Ammon's horn (tissue), 1 donor: ENCODE results near the gene NXN.
"Not testable (repeated sequence)": the region's sequence is repeated elsewhere in the genome, so short reads cannot be mapped to it uniquely, and the experiment has no call there.

ENCODE experiments used
- DNase-seq: peaks from one replicate; pipeline ENCODE4 v3.0.0-alpha.2; 2016; ENCODE audit warnings: low spot score

NXN gene

DNA sequence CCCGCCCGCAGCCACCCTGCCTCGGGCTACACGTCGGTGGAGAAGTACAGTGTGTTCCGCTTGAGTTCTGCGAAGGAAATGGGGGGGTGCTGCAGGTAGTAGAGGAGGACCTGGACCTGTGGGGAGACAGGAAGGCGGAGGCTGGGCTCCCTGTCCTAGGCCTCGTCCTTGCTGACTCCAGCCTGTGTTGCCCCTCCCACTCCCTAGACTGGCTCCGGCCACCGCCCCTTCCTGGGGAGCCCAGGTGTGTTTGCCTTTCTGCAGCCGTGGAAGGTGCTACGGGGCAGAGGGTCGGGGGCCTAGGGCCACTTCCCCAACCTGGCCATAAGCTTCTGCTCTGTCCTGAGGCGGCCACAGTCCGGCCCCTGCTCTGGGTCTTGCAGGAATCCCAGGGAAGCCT is 26.5 kb upstream of the NXN start:
- no peak for DNase-seq

DNA sequence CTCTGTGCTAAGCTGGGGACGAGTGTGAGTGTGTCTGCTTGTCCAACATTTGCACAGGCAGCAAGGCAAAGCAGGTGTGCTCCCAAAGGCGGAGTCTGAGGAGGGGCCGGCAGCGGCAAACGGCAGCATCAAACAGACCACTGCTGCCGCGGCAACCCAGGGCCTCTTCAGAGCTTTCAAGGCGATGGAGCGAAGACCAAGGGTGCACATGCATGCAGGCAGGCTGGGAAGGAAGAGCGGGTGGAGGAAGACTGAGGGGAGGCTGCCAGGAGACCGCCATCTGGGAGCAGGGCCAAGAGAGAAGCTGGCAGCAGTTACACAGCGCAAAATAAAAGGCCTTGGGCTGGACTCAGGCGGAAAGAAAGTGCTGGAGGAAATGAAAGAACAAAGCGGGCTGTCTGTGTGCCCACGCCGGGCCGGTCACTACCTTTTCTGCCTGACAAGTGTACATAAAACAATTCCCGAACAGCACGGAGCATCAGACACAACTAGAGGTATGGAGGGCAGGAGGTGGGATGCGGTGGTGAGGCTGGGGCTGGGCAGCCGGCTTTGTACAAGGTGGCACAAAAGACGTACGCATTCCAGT is 25.9 kb upstream of the NXN start:
- peak; percentile 90 for DNase-seq

- no peak for DNase-seq
These were observed 25.3 kb upstream of the NXN start for GRCh38 chr17:1004769-1005295.

DNA sequence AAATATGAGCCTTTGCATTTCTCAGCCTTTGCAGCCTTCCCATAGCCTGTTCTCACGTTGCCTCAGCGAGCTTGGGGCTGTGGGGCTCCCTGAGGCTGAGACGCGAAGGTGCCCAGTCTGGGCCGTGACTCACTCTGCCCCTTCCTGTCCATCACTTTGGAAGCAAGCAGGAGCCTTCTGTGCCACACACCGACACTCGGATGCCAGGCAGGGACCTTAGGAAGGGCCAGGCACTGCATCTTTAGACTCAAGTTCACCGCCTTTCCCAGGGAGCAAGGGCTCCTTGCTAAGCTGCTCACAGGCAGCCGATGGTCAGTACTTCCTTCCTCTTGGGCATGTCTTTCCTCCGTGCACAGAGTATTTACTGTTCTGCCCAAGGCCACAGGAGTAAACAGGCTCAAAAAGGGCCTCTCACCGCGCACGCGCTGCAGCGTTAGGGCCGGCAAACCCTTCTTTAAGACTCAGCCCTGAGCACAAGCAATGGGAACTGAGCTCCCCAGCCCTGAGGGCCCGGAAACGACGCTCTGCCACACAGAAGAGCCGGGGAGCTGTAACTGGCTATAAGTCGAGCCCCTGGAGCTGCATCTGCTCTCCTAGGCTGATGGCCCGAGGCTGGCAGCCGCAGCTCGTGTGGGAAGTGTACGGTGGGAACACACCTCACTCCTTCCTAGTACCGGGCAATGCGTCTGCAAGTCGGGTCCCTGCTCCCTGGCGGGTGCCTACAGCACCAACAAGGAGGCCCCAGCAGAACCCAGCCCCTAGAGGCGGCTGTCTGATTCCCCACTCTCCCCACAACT is 24.6 kb upstream of the NXN start:
- DNase-seq = peak; percentile 62

GRCh38 chr17:1003633-1003971 is 24.0 kb upstream of the NXN start:
- DNase-seq = no peak

DNA sequence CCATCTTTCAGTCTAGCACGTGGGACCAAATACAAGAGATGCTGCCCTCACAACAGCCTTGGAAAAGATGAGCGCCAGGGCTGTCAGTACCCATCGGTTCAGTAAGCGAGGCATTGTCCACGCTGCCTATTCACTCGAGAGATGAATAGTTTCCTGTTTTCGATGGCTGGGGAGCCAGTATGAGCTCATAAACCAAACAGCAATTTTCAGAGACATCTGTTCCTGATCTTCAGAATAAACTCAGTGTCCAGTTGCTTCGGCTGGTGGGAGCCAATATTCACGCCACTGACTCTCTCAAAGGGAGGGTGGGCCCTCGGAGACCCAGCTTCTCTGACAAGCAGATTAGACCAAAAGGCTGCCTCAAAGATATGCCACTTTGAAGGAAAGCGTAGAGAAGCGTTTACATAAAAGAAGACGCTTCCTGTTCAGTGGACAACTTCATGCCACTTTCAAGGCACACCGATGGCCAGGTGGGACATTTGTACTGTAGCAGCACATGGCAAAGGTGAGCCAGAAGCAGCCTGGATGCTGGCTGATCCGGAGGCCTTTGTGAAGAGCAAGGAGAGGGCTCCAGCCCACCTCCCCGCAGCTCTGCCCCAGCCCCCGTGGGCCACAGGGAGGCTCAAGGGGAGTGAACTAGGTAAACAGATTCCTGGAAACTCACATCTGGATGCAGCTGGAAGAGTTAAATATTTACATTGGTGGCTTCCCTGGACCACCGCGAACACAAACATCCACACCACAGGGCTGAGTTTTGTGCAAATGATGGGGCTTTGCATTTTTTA is 23.4 kb upstream of the NXN start:
- DNase-seq = peak; percentile 82

DNA sequence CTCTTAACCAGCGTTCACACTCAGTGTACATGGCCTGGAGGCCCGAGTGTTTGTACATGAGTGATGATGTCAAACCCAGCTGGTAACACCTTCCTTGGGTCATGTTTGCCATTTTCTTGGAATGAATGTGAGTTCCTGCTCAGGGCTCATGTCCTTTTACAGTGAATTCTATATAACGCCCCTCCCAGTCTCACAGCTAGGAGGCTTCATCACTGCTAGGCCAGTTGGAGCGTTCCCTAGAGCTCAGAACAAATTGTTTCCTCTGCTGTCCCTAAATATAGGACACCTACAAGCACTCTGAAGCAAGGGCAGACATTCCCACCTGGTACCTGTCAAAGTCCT is 22.8 kb upstream of the NXN start:
- DNase-seq = no peak

DNA sequence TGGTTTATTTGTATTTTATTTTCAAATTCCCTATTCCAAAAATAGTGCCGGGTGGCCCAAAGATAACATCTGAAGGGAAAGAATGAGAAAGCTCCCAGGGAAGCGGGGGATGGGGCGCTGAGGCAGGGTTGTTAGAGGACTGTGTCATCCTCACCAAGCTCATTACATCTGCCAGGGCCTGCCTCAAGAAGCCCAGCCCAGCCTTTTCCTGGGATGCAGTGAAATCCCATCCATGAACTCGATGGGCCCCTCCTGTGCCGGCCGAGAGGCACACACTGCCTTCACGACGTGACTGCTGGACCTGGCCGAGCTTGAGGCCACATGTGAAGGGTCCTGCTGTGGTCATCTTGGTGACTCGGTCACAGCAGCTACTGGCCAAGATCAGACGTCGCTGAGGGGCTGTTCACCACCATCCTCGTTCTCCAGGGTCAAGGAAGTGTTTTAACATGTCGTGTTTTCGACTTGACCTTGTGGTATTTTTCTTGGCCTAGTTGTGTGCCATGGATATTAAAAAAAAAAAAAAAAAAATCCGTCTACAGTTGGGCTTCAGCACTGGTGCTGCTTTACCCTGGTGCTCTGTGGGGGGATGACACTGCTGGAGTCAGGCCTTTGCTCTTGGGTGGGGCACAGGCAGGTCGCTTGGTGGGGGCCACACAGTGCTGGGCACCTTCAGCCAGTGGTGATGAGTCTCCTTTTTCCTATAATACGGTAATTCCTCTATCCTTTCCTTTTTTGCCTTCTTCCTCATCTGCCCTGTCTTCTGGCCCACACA is 22.2 kb upstream of the NXN start:
- no peak for DNase-seq

GRCh38 chr17:1000597-1001461 is 21.3 kb upstream of the NXN start:
- no peak for DNase-seq

GRCh38 chr17:998111-998510 is 18.5 kb upstream of the NXN start:
- no peak for DNase-seq

DNA sequence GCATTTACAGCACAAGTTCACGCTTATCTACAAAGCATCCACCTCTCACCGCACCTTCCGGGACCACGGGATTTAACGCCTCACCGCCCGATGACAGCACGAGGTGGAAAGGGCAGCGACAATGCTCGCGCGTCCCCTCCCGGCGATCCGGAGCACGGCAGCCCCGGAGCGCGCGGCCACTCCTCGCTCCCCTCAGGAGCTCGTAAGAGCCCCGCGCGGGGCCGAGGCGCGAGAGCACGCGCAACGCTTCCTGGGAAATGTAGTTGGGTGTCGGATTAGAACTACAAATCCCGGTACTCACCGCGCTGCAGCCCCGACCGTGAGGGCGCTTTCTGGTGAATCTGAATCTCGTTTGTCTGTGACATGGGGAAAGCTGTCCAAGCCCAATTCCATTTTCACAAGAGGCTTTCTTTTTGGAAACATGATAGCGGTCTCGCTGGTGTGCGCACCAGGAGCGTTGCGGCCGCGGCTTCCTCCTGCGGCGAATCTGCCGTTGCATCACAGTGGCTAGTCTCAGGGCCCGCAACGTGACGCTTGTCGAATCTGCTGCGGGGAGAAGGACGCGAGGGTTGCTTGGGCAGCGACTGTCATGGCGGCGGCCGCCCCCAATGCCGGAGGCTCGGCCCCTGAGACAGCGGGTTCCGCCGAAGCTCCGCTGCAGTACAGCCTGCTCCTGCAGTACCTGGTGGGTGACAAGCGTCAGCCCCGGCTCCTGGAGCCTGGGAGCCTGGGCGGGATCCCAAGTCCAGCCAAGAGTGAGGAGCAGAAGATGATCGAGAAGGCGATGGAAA is 17.2 kb upstream of the NXN start, which contains the start of gene TIMM22:
Gene TIMM22, plus strand, starts transcription at position 576 of the 791 bp plus-strand sequence. Its CDS starts 14 bp downstream, at position 590.
- peak; percentile 96 for DNase-seq

DNA sequence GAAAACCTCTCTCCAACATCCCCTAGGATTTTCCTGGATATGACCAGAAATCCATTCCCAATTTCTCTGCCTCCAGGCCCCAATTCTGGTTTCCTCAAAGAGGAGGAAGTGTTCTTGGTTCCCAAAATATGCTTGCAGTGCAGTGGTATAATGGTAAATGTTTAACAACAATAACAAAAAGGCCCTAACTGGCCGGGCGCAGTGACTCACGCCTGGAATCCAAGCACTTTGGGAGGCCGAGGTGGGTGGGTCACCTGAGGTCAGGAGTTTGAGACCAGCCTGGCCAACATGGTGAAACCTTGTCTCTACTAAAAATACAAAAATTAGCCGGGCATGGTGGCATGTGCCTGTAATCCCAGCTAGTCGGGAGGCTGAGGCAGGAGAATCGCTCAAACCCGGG is 15.7 kb upstream of the NXN start:
- not testable (repeated sequence) for DNase-seq

DNA sequence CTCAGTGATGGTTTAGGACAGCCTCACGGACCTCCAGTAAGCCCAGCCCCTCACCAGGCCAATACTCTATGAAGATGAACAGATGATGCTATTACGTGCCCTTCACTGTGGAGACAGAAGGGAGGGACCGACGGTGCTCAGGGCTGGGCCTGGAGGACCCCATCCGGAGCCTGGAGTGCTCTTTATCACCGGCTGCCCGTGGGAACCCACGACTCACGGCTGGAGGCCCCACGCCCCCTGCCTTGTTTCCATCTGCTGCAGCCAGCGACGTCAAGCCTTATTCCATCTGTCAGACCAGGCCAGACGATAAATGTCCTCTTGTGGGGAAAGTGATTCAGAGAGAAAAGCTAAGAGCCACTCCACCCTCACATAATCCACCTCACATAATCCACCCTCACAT is 13.4 kb upstream of the NXN start:
- DNase-seq = no peak

- DNase-seq = no peak
These were observed 9.0 kb upstream of the NXN start for GRCh38 chr17:988561-988960.

- DNase-seq = no peak
These were observed 8.4 kb upstream of the NXN start for GRCh38 chr17:987931-988330.

GRCh38 chr17:986322-986929 is 6.8 kb upstream of the NXN start:
- no peak for DNase-seq

- DNase-seq = no peak
These were observed 4.3 kb upstream of the NXN start for GRCh38 chr17:983921-984320.

DNA sequence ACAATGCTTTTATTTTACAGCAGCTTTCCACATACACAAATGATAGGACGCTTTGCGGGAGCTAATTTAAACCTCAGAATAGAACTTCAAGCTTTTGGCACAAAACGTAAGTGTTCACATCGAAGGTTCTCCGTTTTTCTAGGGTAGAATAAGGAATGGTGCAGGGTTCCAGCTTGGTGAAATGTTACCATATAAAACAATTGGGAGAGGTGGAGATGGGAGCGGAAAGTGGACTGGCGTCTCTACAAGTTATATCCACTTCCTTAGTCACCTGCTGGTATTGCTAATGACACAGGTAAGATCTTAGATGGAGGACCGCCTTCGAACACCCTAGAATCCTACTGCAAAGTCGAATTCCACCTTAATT is 1.7 kb upstream of the NXN start:
- DNase-seq = no peak

DNA sequence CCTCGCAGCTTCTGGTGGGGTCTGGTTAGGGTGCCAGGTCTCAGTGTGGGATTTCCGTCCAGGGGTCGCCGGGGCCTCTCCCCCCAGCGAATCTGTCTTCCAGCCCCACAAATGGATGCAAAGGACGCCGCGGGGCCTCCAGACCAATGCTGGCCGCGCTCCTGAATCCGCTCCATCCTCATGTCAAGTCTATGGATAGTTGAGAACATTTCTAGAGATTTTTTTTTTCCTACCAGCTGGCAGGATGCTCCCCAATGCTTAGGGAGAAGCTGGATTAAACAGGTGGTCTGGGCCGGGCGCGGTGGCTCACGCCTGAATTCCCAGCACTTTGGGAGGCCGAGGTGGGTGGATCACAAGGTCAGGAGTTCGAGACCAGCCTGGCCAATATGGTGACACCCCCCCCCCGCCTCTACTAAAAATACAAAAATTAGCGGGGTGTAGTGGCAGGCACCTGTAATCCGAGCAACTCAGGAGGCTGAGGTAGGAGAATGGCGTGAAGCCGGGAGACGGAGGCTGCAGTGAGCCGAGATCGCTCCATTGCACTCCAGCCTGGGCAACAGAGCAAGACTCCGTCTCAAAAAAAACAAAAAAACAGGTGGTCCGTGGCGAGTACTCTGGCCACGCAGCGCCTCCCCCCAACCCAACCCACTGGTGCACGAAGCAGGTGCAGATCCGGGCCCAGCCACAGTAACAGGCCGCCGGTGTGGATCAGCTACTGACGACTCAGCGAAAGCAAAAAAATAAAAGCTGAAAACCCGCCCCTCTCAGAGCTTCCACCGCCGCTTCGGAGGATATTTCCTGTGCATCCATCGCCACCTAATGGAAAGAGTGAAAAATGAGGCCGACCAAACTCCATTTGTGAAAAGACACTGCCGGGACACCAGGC is 1.1 kb upstream of the NXN start:
- peak; percentile 90 for DNase-seq
